IMR-90 (cell line): ENCODE measurements around the gene BTBD9. TPM values are rescaled to one million over a fixed set of nuclear protein-coding genes. Genes with fewer than 3 reads are reported as not detected.

Experiments
- ATAC-seq: fragments of 200-7000 bp; cut with Tn5 transposase; 2 replicates; pipeline ENCODE4 v1.9.1; 2020; ENCODE audit warnings: low read depth, mild to moderate bottlenecking, moderate library complexity
- BruUV-seq: library from RNA; stranded (reverse); fragments of 400-500 nt; replicated peaks from 2 replicates; lab custom pipeline; 2021; lab: Mats Ljungman, UMichigan
- CTCF ChIA-PET: fragments of 300-600 bp; formaldehyde crosslinking; extraction: SDS; loops from one replicate; lab custom pipeline; 2021; ENCODE audit warnings: antibody characterized with exemption; lab: Yijun Ruan, JAX
- POLR2A ChIA-PET: fragments of 300-600 bp; sonication (Branson Sonifier 250); formaldehyde crosslinking; loops from one replicate; lab custom pipeline; 2022; ENCODE audit warnings: antibody characterized with exemption; ENCODE audit not compliant: unreplicated experiment; lab: Charles Lee
- DNase-seq: peaks from one replicate; pipeline ENCODE4 v3.0.0; 2013
- H2AFZ ChIP-seq: replicated peaks from 2 replicates; pipeline ENCODE3; 2013; ENCODE audit warnings: low read length, mild to moderate bottlenecking; ENCODE audit not compliant: poor library complexity
- H2AK5ac ChIP-seq: 2 replicates; pipeline ENCODE4 v1.6.1; 2013; ENCODE audit warnings: low read depth, low read length, inconsistent platforms
- H2AK9ac ChIP-seq: replicated peaks from 2 replicates; pipeline ENCODE3; 2013; ENCODE audit warnings: mild to moderate bottlenecking, low read depth, low read length, moderate library complexity; ENCODE audit not compliant: poor library complexity
- H2BK120ac ChIP-seq: 2 replicates; pipeline ENCODE4 v1.6.1; 2013; ENCODE audit warnings: low read depth, low read length, inconsistent platforms
- H2BK15ac ChIP-seq: 3 replicates; pipeline ENCODE4 v1.6.1; 2013; ENCODE audit warnings: low read depth, low read length, inconsistent platforms
- H2BK20ac ChIP-seq: 2 replicates; pipeline ENCODE4 v1.6.1; 2013; ENCODE audit warnings: low read depth, mild to moderate bottlenecking, inconsistent platforms, low read length, moderate library complexity
- H2BK5ac ChIP-seq: 2 replicates; pipeline ENCODE4 v1.6.1; 2013; ENCODE audit warnings: mild to moderate bottlenecking, low read depth, low read length, inconsistent platforms; ENCODE audit not compliant: poor library complexity, severe bottlenecking
- H3K14ac ChIP-seq: replicated peaks from 2 replicates; pipeline ENCODE4 v1.6.1; 2013; ENCODE audit warnings: low read depth, low read length, inconsistent platforms
- H3K18ac ChIP-seq: 2 replicates; pipeline ENCODE4 v1.6.1; 2013; ENCODE audit warnings: low read depth, low read length, control low read depth
- H3K23ac ChIP-seq: 2 replicates; pipeline ENCODE4 v1.6.1; 2013; ENCODE audit warnings: low read depth, low read length, inconsistent platforms
- H3K27ac ChIP-seq: 2 replicates; pipeline ENCODE4 v1.5.1; 2013; ENCODE audit warnings: mild to moderate bottlenecking, control low read depth, low read length; ENCODE audit not compliant: insufficient read depth
- H3K27me3 ChIP-seq: 2 replicates; pipeline ENCODE4 v1.6.1; 2013; ENCODE audit warnings: low read length; ENCODE audit not compliant: control insufficient read depth, insufficient read depth
- H3K36me3 ChIP-seq: 2 replicates; pipeline ENCODE4 v1.6.1; 2013; ENCODE audit warnings: low read length, mixed read lengths; ENCODE audit not compliant: control insufficient read depth, insufficient read depth
- H3K4ac ChIP-seq: 2 replicates; pipeline ENCODE4 v1.6.1; 2013; ENCODE audit warnings: low read depth, low read length, inconsistent platforms
- H3K4me1 ChIP-seq: 2 replicates; pipeline ENCODE4 v1.6.1; 2013; ENCODE audit warnings: low read length, mixed read lengths; ENCODE audit not compliant: control insufficient read depth, insufficient read depth
- H3K4me2 ChIP-seq: 2 replicates; pipeline ENCODE4 v1.6.1; 2013; ENCODE audit warnings: low read depth, mild to moderate bottlenecking, control low read depth, low read length, moderate library complexity
- H3K4me3 ChIP-seq: 2 replicates; pipeline ENCODE4 v1.5.1; 2013; ENCODE audit warnings: low read depth, mild to moderate bottlenecking, control low read depth, low read length, moderate library complexity; ENCODE audit not compliant: insufficient read depth
- H3K56ac ChIP-seq: 2 replicates; pipeline ENCODE4 v1.6.1; 2013; ENCODE audit warnings: low read length, inconsistent platforms; ENCODE audit not compliant: insufficient read depth; ENCODE audit errors: extremely low read depth
- H3K79me1 ChIP-seq, 2 experiments: 2 replicates each; pipeline ENCODE4 v1.6.1; 2013; ENCODE audit warnings: low read length in 2 of 2, inconsistent platforms in 1 of 2, low read depth in 1 of 2
- H3K9ac ChIP-seq: 2 replicates; pipeline ENCODE4 v1.6.1; 2013; ENCODE audit warnings: low read depth, low read length, control low read depth
- H3K9me1 ChIP-seq: 2 replicates; pipeline ENCODE4 v1.6.1; 2013; ENCODE audit warnings: low read length, inconsistent platforms; ENCODE audit not compliant: insufficient read depth
- H3K9me3 ChIP-seq: 2 replicates; pipeline ENCODE4 v1.6.1; 2013; ENCODE audit warnings: low read length; ENCODE audit not compliant: control insufficient read depth, insufficient read depth
- H4K20me1 ChIP-seq: 2 replicates; pipeline ENCODE4 v1.6.1; 2013; ENCODE audit warnings: low read length, inconsistent platforms; ENCODE audit not compliant: insufficient read depth
- H4K5ac ChIP-seq: 2 replicates; pipeline ENCODE4 v1.6.1; 2013; ENCODE audit warnings: mild to moderate bottlenecking, low read depth, low read length, control low read depth
- H4K8ac ChIP-seq, 2 experiments: 2 replicates each; pipeline ENCODE4 v1.6.1; 2013; ENCODE audit warnings: low read depth in 2 of 2, low read length in 2 of 2, control low read depth in 1 of 2, inconsistent platforms in 1 of 2
- H4K91ac ChIP-seq: 2 replicates; pipeline ENCODE4 v1.6.1; 2013; ENCODE audit warnings: low read depth, low read length, inconsistent platforms; ENCODE audit not compliant: insufficient read depth
- BHLHE40 ChIP-seq: fragments of 150-350 bp; IDR thresholded peaks from 2 replicates; pipeline ENCODE4 v1.6.1; 2016; ENCODE audit warnings: mild to moderate bottlenecking, low read depth, low read length
- CEBPB ChIP-seq: IDR thresholded peaks from 2 replicates; pipeline ENCODE4 v1.6.1; 2012; ENCODE audit warnings: low read depth, low read length, improper control_type of control experiment
- CHD1 ChIP-seq: IDR thresholded peaks from 2 replicates; pipeline ENCODE4 v1.6.1; 2012; ENCODE audit warnings: low read depth, low read length, improper control_type of control experiment
- ELK1 ChIP-seq: fragments of 150-350 bp; IDR thresholded peaks from 2 replicates; pipeline ENCODE4 v1.6.1; 2016; ENCODE audit warnings: low read depth, mild to moderate bottlenecking, low read length, moderate library complexity, borderline replicate concordance
- FOS ChIP-seq: fragments of 150-350 bp; IDR thresholded peaks from 2 replicates; pipeline ENCODE4 v1.6.1; 2016; ENCODE audit warnings: low read depth, low read length
- MAFK ChIP-seq: IDR thresholded peaks from 2 replicates; pipeline ENCODE4 v1.6.1; 2012; ENCODE audit warnings: low read depth, low read length, improper control_type of control experiment
- MAZ ChIP-seq: IDR thresholded peaks from 2 replicates; pipeline ENCODE4 v1.6.1; 2012; ENCODE audit warnings: low read depth, mild to moderate bottlenecking, low read length, improper control_type of control experiment, moderate library complexity, borderline replicate concordance
- MXI1 ChIP-seq: IDR thresholded peaks from 2 replicates; pipeline ENCODE4 v1.6.1; 2012; ENCODE audit warnings: low read depth, mild to moderate bottlenecking, low read length, moderate library complexity, borderline replicate concordance
- NFE2L2 ChIP-seq: fragments of 150-350 bp; IDR thresholded peaks from 2 replicates; pipeline ENCODE4 v1.6.1; 2016; ENCODE audit warnings: low read depth, mild to moderate bottlenecking, low read length
- POLR2A ChIP-seq: IDR thresholded peaks from 2 replicates; pipeline ENCODE4 v1.6.1; 2012; ENCODE audit warnings: mild to moderate bottlenecking, low read depth, low read length
- RAD21 ChIP-seq: IDR thresholded peaks from 2 replicates; pipeline ENCODE4 v1.6.1; 2012; ENCODE audit warnings: low read length, improper control_type of control experiment
- RCOR1 ChIP-seq: IDR thresholded peaks from 2 replicates; pipeline ENCODE4 v1.6.1; 2012; ENCODE audit warnings: mild to moderate bottlenecking, low read length, improper control_type of control experiment; ENCODE audit not compliant: insufficient replicate concordance
- RFX5 ChIP-seq: IDR thresholded peaks from 2 replicates; pipeline ENCODE4 v1.8.0; 2012; ENCODE audit warnings: low read depth, mild to moderate bottlenecking, low read length, moderate library complexity
- SMC3 ChIP-seq: fragments of 150-350 bp; IDR thresholded peaks from 2 replicates; pipeline ENCODE4 v1.6.1; 2016; ENCODE audit warnings: low read depth, mild to moderate bottlenecking, antibody characterized with exemption, low read length, moderate library complexity
- USF2 ChIP-seq: fragments of 150-350 bp; IDR thresholded peaks from 2 replicates; pipeline ENCODE4 v1.6.1; 2017; ENCODE audit warnings: mild to moderate bottlenecking, antibody characterized with exemption, low read length, low read depth
- WGBS, 2 experiments: methylation state at CpG; one replicate each; pipeline versions ENCODE4 v1.1.5 to v1.1.7; 2013; ENCODE audit warnings: missing lambda C conversion rate in 2 of 2; ENCODE audit not compliant: insufficient read length in 1 of 2; ENCODE audit errors: extremely low coverage in 2 of 2; 5-methylcytosine and 5-hydroxymethylcytosine counted together
- dilution Hi-C: fragments of 300-500 bp; cut with HindIII; formaldehyde crosslinking; loops from one replicate; pipeline ENCODE4 v1.14.3; 2018; ENCODE audit warnings: low sequenced_read_pairs; ENCODE audit not compliant: unreplicated experiment
- in situ Hi-C: fragments of 300-500 bp; cut with MboI; formaldehyde crosslinking; loops from 3 replicates; pipeline ENCODE4 v1.14.3; 2019; ENCODE audit warnings: low sequenced_read_pairs, inconsistent platforms, mixed read lengths
- intact Hi-C: fragments of 100-400 bp; cut with micrococcal nuclease; formaldehyde crosslinking; loops from 2 replicates; pipeline ENCODE4 v1.10.0; 2022
- polyA plus RNA-seq, 3 experiments: library from polyadenylated mRNA; depleted of rRNA; stranded (reverse); fragments of >200 nt; gene quantifications; 2 replicates each; pipeline ENCODE4 v1.2.3, GENCODE V29; 2012; ENCODE audit warnings: low replicate concordance in 1 of 3
- total RNA-seq: library from RNA; depleted of rRNA; stranded (reverse); fragments of >200 nt; gene quantifications from 2 replicates; pipeline ENCODE4 v1.2.3, GENCODE V29; 2012
- TF ChIP-seq, protein P1 (sequence below): conservative IDR thresholded peaks from 2 replicates; pipeline ENCODE4 v1.5.1; 2012; ENCODE audit warnings: mild to moderate bottlenecking, low read depth, low read length, improper control_type of control experiment

The BTBD9 gene
- total and polyA plus RNA-seq, 2 of the 4 experiments (the other 2 are of a cell fraction): 4.1 to 22.0 TPM

- in situ Hi-C loops: no loop called here
- H3K4me2 ChIP-seq: no peak overlapping the region
- CTCF ChIA-PET: no interaction called here
Measured at GRCh38 chr6:38354905-38355304, 284.8 kb downstream of the BTBD9 start.

More at GRCh38 chr6:38354905-38355304, 284.8 kb downstream of the BTBD9 start:
- Histone ChIP-seq H3K14ac (no peak overlapping the region), H3K9me3 (no peaks in the 10 kb centered on the region), H3K27me3 (no peaks in the 10 kb centered on the region), H3K9ac (no peak overlapping the region), H2AK9ac (no peak overlapping the region), H3K4ac (no peak overlapping the region), H2BK5ac (no peak overlapping the region), H3K9me1 (no peaks in the 10 kb centered on the region; the same call in 1 of the 2 replicates), H2AK5ac (no peak overlapping the region), H3K79me1 (no peaks in the 10 kb centered on the region; a peak in 2 of 4 replicates), H3K56ac (no peak overlapping the region), H4K8ac (no peak overlapping the region), H2BK15ac (no peak overlapping the region), H4K5ac (no peak overlapping the region), H3K4me1 (peaks cover 4% of the 10 kb centered on the region), H2BK120ac (no peak overlapping the region), H3K27ac (no peak overlapping the region), H3K36me3 (no peaks in the 10 kb centered on the region), H2AFZ (no peak overlapping the region), H3K18ac (no peak overlapping the region), H4K20me1 (no peaks in the 10 kb centered on the region), H4K91ac (no peak overlapping the region), H2BK20ac (no peak overlapping the region), H3K4me3 (no peak overlapping the region), H3K23ac (no peak overlapping the region)
- no peak for TF ChIP-seq RCOR1
- no peak for TF ChIP-seq POLR2A
- TF ChIP-seq RFX5: no peak
- no peak for TF ChIP-seq RAD21
- TF ChIP-seq MXI1: no peak
- TF ChIP-seq CHD1: no peak
- no peak for TF ChIP-seq CEBPB
- no peak for TF ChIP-seq NFE2L2
- no peak for TF ChIP-seq FOS
- TF ChIP-seq USF2: no peak
- TF ChIP-seq MAFK: no peak
- TF ChIP-seq ELK1: no peak
- no peak for TF ChIP-seq SMC3
- no peak for TF ChIP-seq MAZ
- TF ChIP-seq BHLHE40: no peak
- TF ChIP-seq, protein P1, sequence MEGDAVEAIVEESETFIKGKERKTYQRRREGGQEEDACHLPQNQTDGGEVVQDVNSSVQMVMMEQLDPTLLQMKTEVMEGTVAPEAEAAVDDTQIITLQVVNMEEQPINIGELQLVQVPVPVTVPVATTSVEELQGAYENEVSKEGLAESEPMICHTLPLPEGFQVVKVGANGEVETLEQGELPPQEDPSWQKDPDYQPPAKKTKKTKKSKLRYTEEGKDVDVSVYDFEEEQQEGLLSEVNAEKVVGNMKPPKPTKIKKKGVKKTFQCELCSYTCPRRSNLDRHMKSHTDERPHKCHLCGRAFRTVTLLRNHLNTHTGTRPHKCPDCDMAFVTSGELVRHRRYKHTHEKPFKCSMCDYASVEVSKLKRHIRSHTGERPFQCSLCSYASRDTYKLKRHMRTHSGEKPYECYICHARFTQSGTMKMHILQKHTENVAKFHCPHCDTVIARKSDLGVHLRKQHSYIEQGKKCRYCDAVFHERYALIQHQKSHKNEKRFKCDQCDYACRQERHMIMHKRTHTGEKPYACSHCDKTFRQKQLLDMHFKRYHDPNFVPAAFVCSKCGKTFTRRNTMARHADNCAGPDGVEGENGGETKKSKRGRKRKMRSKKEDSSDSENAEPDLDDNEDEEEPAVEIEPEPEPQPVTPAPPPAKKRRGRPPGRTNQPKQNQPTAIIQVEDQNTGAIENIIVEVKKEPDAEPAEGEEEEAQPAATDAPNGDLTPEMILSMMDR: no peak
- dilution Hi-C loops (no loop called here), intact Hi-C loops (no loop called here)
- no TSS peak for BruUV-seq
- ATAC-seq (no peak), DNase-seq (no peak)
- POLR2A ChIA-PET: no interaction called here
- no CpG with 5 or more reads among the region's 1 CpG for WGBS, 2 experiments
